ENCODE results near the gene TSNAX. TPM values are rescaled to one million over a fixed set of nuclear protein-coding genes. Genes with fewer than 3 reads are reported as not detected.

Gene TSNAX
- total and polyA plus RNA-seq, 9 of the 15 experiments (the other 6 are each of a cell fraction or from before 2014, with no cell fraction given) = 33.8 to 102 (median 61.2) TPM

DNA sequence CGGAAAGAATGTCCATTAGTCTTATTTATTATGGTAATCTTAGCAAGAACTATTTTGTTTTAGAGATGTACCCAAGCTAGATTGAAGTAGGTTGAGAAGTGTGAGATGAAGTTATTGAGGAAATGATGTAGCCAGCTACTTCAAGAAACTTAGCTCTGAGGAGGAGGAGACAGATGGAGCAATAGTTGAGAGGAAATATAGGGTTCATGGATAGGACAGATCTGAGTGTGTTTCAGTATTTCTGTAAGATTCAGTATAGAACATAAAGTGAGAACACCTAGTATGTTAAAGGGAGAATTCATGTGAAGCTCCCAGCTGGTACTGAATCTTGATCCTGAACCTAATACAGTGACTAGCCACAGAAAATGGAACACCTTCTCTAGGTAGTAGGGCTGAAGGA, 28.9 kb downstream of the TSNAX start:
- H3K9me3 ChIP-seq (replicated peaks; ENCODE audit: control insufficient read depth, insufficient read depth, low read depth, low read length) = no peaks in the 10 kb centered on the region
- no peaks in the 10 kb centered on the region for H4K20me1 ChIP-seq (replicated peaks; ENCODE audit: control insufficient read depth, insufficient read depth, low read length)
- H2AFZ ChIP-seq (ENCODE audit: low read depth, low read length) = no peak overlapping the region
- BruUV-seq (replicated peaks) = no TSS peak
- no peak overlapping the region for H3K9ac ChIP-seq (ENCODE audit: insufficient read depth in 1 of 2, low read depth in 2 of 2, low read length in 2 of 2)
- ChIA-PET CTCF (ENCODE audit: low intra/inter-chr PET ratio) (no interaction called here), POLR2A (interaction anchor here (1.9 kb wide), 1 partner anchor 9 kb away, joined by 6 read pairs; no protein-coding TSS in a partner anchor)
- FAIRE-seq (no peak), ATAC-seq (no peak; the same call in 2 of the 3 replicates), DNase-seq (ENCODE audit: extremely low read depth in 1 of 4, low spot score in 3 of 4) (no peak)
- no peaks in the 10 kb centered on the region for H3K9me1 ChIP-seq (ENCODE audit: control insufficient read depth, insufficient read depth, low read length)
- WGBS (ENCODE audit: insufficient coverage, low coverage, missing lambda C conversion rate) = 90% methylated on average over 1 of the region's 1 CpG
- H3K79me2 ChIP-seq (ENCODE audit: control insufficient read depth, insufficient read depth, low read length) = no peaks in the 10 kb centered on the region; the same call in 2 of the 3 replicates
- intact Hi-C loops (cut with micrococcal nuclease) (no loop called here), in situ Hi-C loops (cut with MboI) (no loop called here)
- H3K4me2 ChIP-seq (ENCODE audit: insufficient read depth, low read length) = no peak overlapping the region
- H3K27me3 ChIP-seq (ENCODE audit: control insufficient read depth in 2 of 2, insufficient read depth in 2 of 2, low read length in 2 of 2) = no peaks in the 10 kb centered on the region
- peaks cover 23% of the 10 kb centered on the region; the same call in 2 of the 3 replicates for H3K36me3 ChIP-seq (ENCODE audit: control insufficient read depth, insufficient read depth, low read length)
- H3K4me1 ChIP-seq (replicated peaks in 1 of 2; ENCODE audit: control insufficient read depth in 2 of 2, insufficient read depth in 2 of 2, low read length in 2 of 2) = no peaks in the 10 kb centered on the region
- H3K4me3 ChIP-seq = no peak overlapping the region
- no peak overlapping the region for H3K27ac ChIP-seq (ENCODE audit: extremely low read depth, low read depth, low read length)
- TF ChIP-seq GTF2A2 (tag; IDR thresholded peaks at IDR 0.05) = no peak
- no peak for TF ChIP-seq ZNF253 (CRISPR knock-in tag; conservative IDR thresholded peaks at IDR 0.05)
- TF ChIP-seq KAT7 (CRISPR knock-in tag; IDR thresholded peaks at IDR 0.05; ENCODE audit: borderline replicate concordance) = no peak
- TF ChIP-seq, protein P1, sequence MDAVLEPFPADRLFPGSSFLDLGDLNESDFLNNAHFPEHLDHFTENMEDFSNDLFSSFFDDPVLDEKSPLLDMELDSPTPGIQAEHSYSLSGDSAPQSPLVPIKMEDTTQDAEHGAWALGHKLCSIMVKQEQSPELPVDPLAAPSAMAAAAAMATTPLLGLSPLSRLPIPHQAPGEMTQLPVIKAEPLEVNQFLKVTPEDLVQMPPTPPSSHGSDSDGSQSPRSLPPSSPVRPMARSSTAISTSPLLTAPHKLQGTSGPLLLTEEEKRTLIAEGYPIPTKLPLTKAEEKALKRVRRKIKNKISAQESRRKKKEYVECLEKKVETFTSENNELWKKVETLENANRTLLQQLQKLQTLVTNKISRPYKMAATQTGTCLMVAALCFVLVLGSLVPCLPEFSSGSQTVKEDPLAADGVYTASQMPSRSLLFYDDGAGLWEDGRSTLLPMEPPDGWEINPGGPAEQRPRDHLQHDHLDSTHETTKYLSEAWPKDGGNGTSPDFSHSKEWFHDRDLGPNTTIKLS (IDR thresholded peaks at IDR 0.05; ENCODE audit: borderline replicate concordance, low read depth) = no peak
- TF ChIP-seq JUNB (CRISPR knock-in tag; conservative IDR thresholded peaks at IDR 0.05) = no peak
- TF ChIP-seq, protein P2, sequence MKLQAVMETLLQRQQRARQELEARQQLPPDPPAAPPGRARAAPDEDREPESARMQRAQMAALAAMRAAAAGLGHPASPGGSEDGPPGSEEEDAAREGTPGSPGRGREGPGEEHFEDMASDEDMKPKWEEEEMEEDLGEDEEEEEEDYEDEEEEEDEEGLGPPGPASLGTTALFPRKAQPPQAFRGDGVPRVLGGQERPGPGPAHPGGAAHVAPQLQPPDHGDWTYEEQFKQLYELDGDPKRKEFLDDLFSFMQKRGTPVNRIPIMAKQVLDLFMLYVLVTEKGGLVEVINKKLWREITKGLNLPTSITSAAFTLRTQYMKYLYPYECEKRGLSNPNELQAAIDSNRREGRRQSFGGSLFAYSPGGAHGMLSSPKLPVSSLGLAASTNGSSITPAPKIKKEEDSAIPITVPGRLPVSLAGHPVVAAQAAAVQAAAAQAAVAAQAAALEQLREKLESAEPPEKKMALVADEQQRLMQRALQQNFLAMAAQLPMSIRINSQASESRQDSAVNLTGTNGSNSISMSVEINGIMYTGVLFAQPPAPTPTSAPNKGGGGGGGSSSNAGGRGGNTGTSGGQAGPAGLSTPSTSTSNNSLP (IDR thresholded peaks at IDR 0.05; ENCODE audit: borderline replicate concordance, low read depth, low read length) = no peak
- TF ChIP-seq, protein P3, sequence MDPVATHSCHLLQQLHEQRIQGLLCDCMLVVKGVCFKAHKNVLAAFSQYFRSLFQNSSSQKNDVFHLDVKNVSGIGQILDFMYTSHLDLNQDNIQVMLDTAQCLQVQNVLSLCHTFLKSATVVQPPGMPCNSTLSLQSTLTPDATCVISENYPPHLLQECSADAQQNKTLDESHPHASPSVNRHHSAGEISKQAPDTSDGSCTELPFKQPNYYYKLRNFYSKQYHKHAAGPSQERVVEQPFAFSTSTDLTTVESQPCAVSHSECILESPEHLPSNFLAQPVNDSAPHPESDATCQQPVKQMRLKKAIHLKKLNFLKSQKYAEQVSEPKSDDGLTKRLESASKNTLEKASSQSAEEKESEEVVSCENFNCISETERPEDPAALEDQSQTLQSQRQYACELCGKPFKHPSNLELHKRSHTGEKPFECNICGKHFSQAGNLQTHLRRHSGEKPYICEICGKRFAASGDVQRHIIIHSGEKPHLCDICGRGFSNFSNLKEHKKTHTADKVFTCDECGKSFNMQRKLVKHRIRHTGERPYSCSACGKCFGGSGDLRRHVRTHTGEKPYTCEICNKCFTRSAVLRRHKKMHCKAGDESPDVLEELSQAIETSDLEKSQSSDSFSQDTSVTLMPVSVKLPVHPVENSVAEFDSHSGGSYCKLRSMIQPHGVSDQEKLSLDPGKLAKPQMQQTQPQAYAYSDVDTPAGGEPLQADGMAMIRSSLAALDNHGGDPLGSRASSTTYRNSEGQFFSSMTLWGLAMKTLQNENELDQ (CRISPR knock-in tag; IDR thresholded peaks at IDR 0.05; ENCODE audit: borderline replicate concordance) = no peak
- no peak for TF ChIP-seq CAMTA2 (CRISPR knock-in tag; conservative IDR thresholded peaks at IDR 0.05)
